K562 (cell line): ENCODE measurements around the gene FBXO36. TPM values are rescaled to one million over a fixed set of nuclear protein-coding genes. Genes with fewer than 3 reads are reported as not detected.

Experiments
- ATAC-seq: fragments of 200-7000 bp; cut with Tn5 transposase; 3 replicates; pipeline ENCODE4 v1.9.1; 2020; ENCODE audit warnings: moderate library complexity
- BruUV-seq: library from RNA; stranded (reverse); fragments of 400-500 nt; replicated peaks from 2 replicates; lab custom pipeline; 2021; lab: Mats Ljungman, UMichigan
- CTCF ChIA-PET: fragments of 300-600 bp; formaldehyde crosslinking; extraction: SDS; loops from one replicate; lab custom pipeline; 2021; ENCODE audit warnings: low intra/inter-chr PET ratio; lab: Yijun Ruan, JAX
- POLR2A ChIA-PET: fragments of 300-600, 350-650 bp; sonication (Branson Sonifier 250); formaldehyde crosslinking; extraction: SDS; loops from one replicate; lab custom pipeline; 2021; ENCODE audit warnings: antibody characterized with exemption, inconsistent platforms; lab: Yijun Ruan, JAX
- DNase-seq, 4 experiments: peaks; one replicate each; pipeline versions ENCODE4 v3.0.0 to v3.0.0-alpha.2; 2011 to 2018; ENCODE audit warnings: low spot score in 3 of 4, mixed read lengths in 3 of 4; ENCODE audit errors: extremely low read depth in 1 of 4
- FAIRE-seq: peaks from 2 replicates; lab custom pipeline; 2011; peaks lifted over from hg19 to GRCh38; lab: Jason Lieb, UNC
- H2AFZ ChIP-seq: 2 replicates; pipeline ENCODE4 v1.6.0; 2011; ENCODE audit warnings: low read depth, low read length, control low read depth, inconsistent platforms
- H3K27ac ChIP-seq: fragments of 200-600 bp; 3 replicates; pipeline ENCODE4 v1.8.0; 2011; ENCODE audit warnings: low read depth, mild to moderate bottlenecking, control low read depth, inconsistent platforms, low read length, moderate library complexity, mixed read lengths; ENCODE audit errors: extremely low read depth
- H3K27me3 ChIP-seq, 2 experiments: fragments of 300-600 bp in 1 of 2; 2 replicates in 1 of 2; 3 replicates in 1 of 2; pipeline versions ENCODE4 v1.6.0 to v1.8.0; 2011; ENCODE audit warnings: inconsistent platforms in 2 of 2, low read length in 2 of 2, mild to moderate bottlenecking in 1 of 2, mixed read lengths in 1 of 2, moderate library complexity in 1 of 2; ENCODE audit not compliant: control insufficient read depth in 2 of 2, insufficient read depth in 2 of 2
- H3K36me3 ChIP-seq: fragments of 300-600 bp; 3 replicates; pipeline ENCODE4 v1.8.0; 2011; ENCODE audit warnings: mild to moderate bottlenecking, low read length, inconsistent platforms; ENCODE audit not compliant: control insufficient read depth, insufficient read depth
- H3K4me1 ChIP-seq, 2 experiments: fragments of 200-600 bp in 1 of 2; replicated peaks in 1 of 2; 2 replicates in 1 of 2; 3 replicates in 1 of 2; pipeline versions ENCODE4 v1.5.1 to v1.8.0; 2011; ENCODE audit warnings: inconsistent platforms in 2 of 2, low read length in 2 of 2, mild to moderate bottlenecking in 1 of 2, mixed read lengths in 1 of 2, moderate library complexity in 1 of 2; ENCODE audit not compliant: control insufficient read depth in 2 of 2, insufficient read depth in 2 of 2
- H3K4me2 ChIP-seq: 2 replicates; pipeline ENCODE4 v1.6.1; 2011; ENCODE audit warnings: low read length, control low read depth, inconsistent platforms, mixed read lengths; ENCODE audit not compliant: insufficient read depth
- H3K4me3 ChIP-seq: fragments of 200-600 bp; sonication (generic), shearing (Covaris generic); 2 replicates; pipeline ENCODE4 v1.5.1; 2016; ENCODE audit warnings: control low read depth, inconsistent platforms
- H3K79me2 ChIP-seq: fragments of 200-600 bp; 3 replicates; pipeline ENCODE4 v1.8.0; 2011; ENCODE audit warnings: low read length, inconsistent platforms; ENCODE audit not compliant: control insufficient read depth, insufficient read depth
- H3K9ac ChIP-seq, 2 experiments: 2 replicates each; pipeline versions ENCODE4 v1.6.0 to v1.6.1; 2011; ENCODE audit warnings: low read depth in 2 of 2, low read length in 2 of 2, control low read depth in 1 of 2, inconsistent platforms in 1 of 2, mild to moderate bottlenecking in 1 of 2, mixed read lengths in 1 of 2; ENCODE audit not compliant: insufficient read depth in 1 of 2
- H3K9me1 ChIP-seq: one replicate; pipeline ENCODE4 v1.6.0; 2011; ENCODE audit warnings: inconsistent platforms, mild to moderate bottlenecking, low read length, moderate library complexity; ENCODE audit not compliant: control insufficient read depth, insufficient read depth
- H3K9me3 ChIP-seq: replicated peaks from 2 replicates; pipeline ENCODE4 v1.5.1; 2011; ENCODE audit warnings: low read depth, low read length, inconsistent platforms; ENCODE audit not compliant: control insufficient read depth, insufficient read depth
- H4K20me1 ChIP-seq: replicated peaks from 2 replicates; pipeline ENCODE4 v1.6.1; 2011; ENCODE audit warnings: low read length, inconsistent platforms, mixed read lengths; ENCODE audit not compliant: control insufficient read depth, insufficient read depth
- MAFG ChIP-seq: fragments of 450-650 bp; conservative IDR thresholded peaks from 2 replicates; pipeline ENCODE4 v1.6.1; 2016; ENCODE audit warnings: missing genetic modification characterization, missing compliant biosample characterization
- NFE2 ChIP-seq: IDR thresholded peaks from 2 replicates; pipeline ENCODE4 v1.6.1; 2014; ENCODE audit warnings: antibody characterized with exemption, low read depth
- ZNF551 ChIP-seq: fragments of 250-450 bp; sonication (Bioruptor Pico); IDR thresholded peaks from 2 replicates; pipeline ENCODE4 v1.5.0; 2021; ENCODE audit warnings: mild to moderate bottlenecking, moderate library complexity
- WGBS: fragments of 100-300 bp; shearing (Covaris generic); methylation state at CpG from one replicate; pipeline ENCODE4 v1.1.6; 2016; ENCODE audit warnings: low coverage, mixed read lengths; ENCODE audit not compliant: insufficient coverage; ENCODE audit errors: missing lambda C conversion rate; 5-methylcytosine and 5-hydroxymethylcytosine counted together
- in situ Hi-C: fragments of 300-500 bp; cut with MboI; formaldehyde crosslinking; loops from 4 replicates; pipeline ENCODE4 v1.15.0; 2018; ENCODE audit warnings: inconsistent platforms, mixed read lengths
- intact Hi-C: fragments of 100-400 bp; cut with micrococcal nuclease; formaldehyde crosslinking; loops from 2 replicates; pipeline ENCODE4 v1.14.2; 2022
- polyA plus RNA-seq, 8 experiments: library from polyadenylated mRNA; depleted of rRNA in 4 of 8; stranded (reverse) in 5 of 8; unstranded in 3 of 8; fragments of >200 nt; fragmentation: Nextera tagmentation in 2 of 8; fragmentation: Illumina TruSeq in 1 of 8; extraction: Ambion mirVana in 2 of 8; extraction: Trizol in 1 of 8; gene quantifications; 2 replicates each; pipeline versions ENCODE4 v1.2.1 to v1.2.3, GENCODE V29; 2011 to 2014; ENCODE audit warnings: inconsistent platforms in 1 of 8, missing spikeins in 1 of 8
- total RNA-seq, 7 experiments: library from RNA; depleted of rRNA in 6 of 7; stranded (reverse); fragments of >200 nt in 6 of 7; fragmentation: Illumina TruSeq in 2 of 7; extraction: Trizol in 2 of 7; gene quantifications; 2 replicates each; pipeline versions ENCODE4 v1.2.1 to v1.2.3, GENCODE V29; 2011 to 2021; ENCODE audit warnings: low replicate concordance in 1 of 7
- TF ChIP-seq, protein P1 (sequence below): fragments of 450-650 bp; IDR thresholded peaks from 2 replicates; pipeline ENCODE4 v1.6.1; 2016; ENCODE audit warnings: missing biosample characterization, missing genetic modification characterization

Gene FBXO36
- total and polyA plus RNA-seq, 9 of the 15 experiments (the other 6 are each of a cell fraction or from before 2014, with no cell fraction given): 0.40 to 0.91 (median 0.58) TPM

GRCh38 chr2:230053753-230054478, 131.6 kb downstream of the FBXO36 start:
- no peaks in the 10 kb centered on the region for H3K9me3 ChIP-seq
- in situ Hi-C loops (no loop called here), intact Hi-C loops (no loop called here)
- no peaks in the 10 kb centered on the region; a peak in 1 of 5 replicates for H3K4me1 ChIP-seq
- CTCF ChIA-PET: no interaction called here
- no peak overlapping the region for H2AFZ ChIP-seq
- 8% methylated on average over 2 of the region's 2 CpGs for WGBS
- TF ChIP-seq MAFG (tag) (peak; percentile 24; the same call in 1 of the 2 replicates), NFE2 (0 out of 2 replicates have a peak, but pooled peaks have one; percentile 37), ZNF551 (CRISPR knock-in tag) (no peak)
- TF ChIP-seq, protein P1, sequence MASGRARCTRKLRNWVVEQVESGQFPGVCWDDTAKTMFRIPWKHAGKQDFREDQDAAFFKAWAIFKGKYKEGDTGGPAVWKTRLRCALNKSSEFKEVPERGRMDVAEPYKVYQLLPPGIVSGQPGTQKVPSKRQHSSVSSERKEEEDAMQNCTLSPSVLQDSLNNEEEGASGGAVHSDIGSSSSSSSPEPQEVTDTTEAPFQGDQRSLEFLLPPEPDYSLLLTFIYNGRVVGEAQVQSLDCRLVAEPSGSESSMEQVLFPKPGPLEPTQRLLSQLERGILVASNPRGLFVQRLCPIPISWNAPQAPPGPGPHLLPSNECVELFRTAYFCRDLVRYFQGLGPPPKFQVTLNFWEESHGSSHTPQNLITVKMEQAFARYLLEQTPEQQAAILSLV: no peak
- POLR2A ChIA-PET: interaction anchor here (1.2 kb wide), 1 partner anchor 133 kb away, joined by 3 read pairs; no protein-coding TSS in a partner anchor
- FAIRE-seq (no peak), ATAC-seq (no peak), DNase-seq (no peak)
- H3K36me3 ChIP-seq: no peaks in the 10 kb centered on the region
- H3K4me2 ChIP-seq: no peak overlapping the region
- no peak overlapping the region for H3K9ac ChIP-seq
- H3K27ac ChIP-seq: no peak overlapping the region
- H3K9me1 ChIP-seq: no peaks in the 10 kb centered on the region
- BruUV-seq: no TSS peak
- H3K27me3 ChIP-seq: no peaks in the 10 kb centered on the region
- H3K4me3 ChIP-seq: no peak overlapping the region
- no peaks in the 10 kb centered on the region for H4K20me1 ChIP-seq
- H3K79me2 ChIP-seq: no peaks in the 10 kb centered on the region
